MCF 10A (cell line): ENCODE results near the gene KCTD13. TPM values are rescaled to one million over a fixed set of nuclear protein-coding genes. Genes with fewer than 3 reads are reported as not detected.

Source experiments
- BruUV-seq: library from RNA; stranded (reverse); fragments of 400-500 nt; replicated peaks from 2 replicates; lab custom pipeline; 2021; lab: Mats Ljungman, UMichigan
- CTCF ChIA-PET: fragments of 300-600 bp; sonication (Branson Sonifier 250); formaldehyde crosslinking; extraction: SDS; loops from one replicate; lab custom pipeline; 2021; ENCODE audit warnings: antibody characterized with exemption, inconsistent platforms; lab: Yijun Ruan, JAX
- POLR2A ChIA-PET: fragments of 300-600, 350-650 bp; sonication (Branson Sonifier 250); formaldehyde crosslinking; extraction: SDS; loops from one replicate; lab custom pipeline; 2020; ENCODE audit warnings: antibody characterized with exemption, inconsistent platforms; lab: Yijun Ruan, JAX
- DNase-seq: peaks from one replicate; pipeline ENCODE4 v3.0.0-alpha.2; 2018; ENCODE audit not compliant: unreplicated experiment
- H3K27ac Mint-ChIP-seq: one replicate; pipeline ENCODE4 v1.8.0; 2022; ENCODE audit warnings: mild to moderate bottlenecking, low read depth, mixed read lengths; ENCODE audit not compliant: unreplicated experiment
- H3K27me3 Mint-ChIP-seq: one replicate; pipeline ENCODE4 v1.8.0; 2022; ENCODE audit warnings: mixed read lengths; ENCODE audit not compliant: insufficient read depth, unreplicated experiment
- H3K36me3 Mint-ChIP-seq: one replicate; pipeline ENCODE4 v1.8.0; 2022; ENCODE audit warnings: mild to moderate bottlenecking, moderate library complexity, mixed read lengths; ENCODE audit not compliant: insufficient read depth, unreplicated experiment
- H3K4me1 Mint-ChIP-seq: one replicate; pipeline ENCODE4 v1.8.0; 2022; ENCODE audit warnings: mixed read lengths; ENCODE audit not compliant: insufficient read depth, unreplicated experiment
- H3K4me3 Mint-ChIP-seq: one replicate; pipeline ENCODE4 v1.8.0; 2022; ENCODE audit warnings: mild to moderate bottlenecking, moderate library complexity, mixed read lengths; ENCODE audit not compliant: unreplicated experiment
- H3K9me3 Mint-ChIP-seq: one replicate; pipeline ENCODE4 v1.8.0; 2022; ENCODE audit warnings: mixed read lengths; ENCODE audit not compliant: unreplicated experiment
- intact Hi-C: fragments of 100-400 bp; cut with micrococcal nuclease; formaldehyde crosslinking; loops from 2 replicates; pipeline ENCODE4 v1.14.1; 2022
- total RNA-seq: library from RNA; stranded (reverse); gene quantifications from 2 replicates; pipeline ENCODE4 v1.2.3, GENCODE V29; 2022
- TF ChIP-seq, protein P1 (sequence below): fragments of 200-600 bp; IDR thresholded peaks from one replicate; pipeline ENCODE4 v1.8.0; 2022; ENCODE audit warnings: antibody characterized with exemption, mild to moderate bottlenecking; ENCODE audit not compliant: unreplicated experiment

The KCTD13 gene
- total RNA-seq, 1 experiment from 2014 or later = 38.9 TPM

DNA sequence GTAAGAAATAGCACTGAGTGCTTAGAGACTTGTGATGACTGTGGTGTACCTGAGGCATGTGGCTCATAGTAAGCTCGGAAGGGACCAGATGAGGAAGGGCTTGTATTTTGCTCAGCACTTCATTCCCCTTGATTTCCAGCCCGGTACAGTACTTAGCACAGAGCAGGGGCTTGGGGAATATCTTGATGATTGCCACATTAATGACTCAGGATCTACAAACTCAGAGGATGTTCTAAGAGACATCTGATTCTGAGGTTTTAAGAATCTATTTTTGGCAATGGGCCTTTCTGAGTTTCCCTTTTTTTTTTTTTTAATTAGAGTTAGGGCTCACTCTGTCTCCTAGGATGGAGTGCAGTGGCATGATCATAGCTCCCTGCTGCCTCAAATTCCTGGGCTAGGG lies 16.6 kb downstream of the KCTD13 start:
- intact Hi-C loops = no loop called here
- Mint-ChIP-seq H3K27me3 (no peaks in the 10 kb centered on the region), H3K4me1 (no peaks in the 10 kb centered on the region), H3K9me3 (no peaks in the 10 kb centered on the region), H3K36me3 (peaks cover 27% of the 10 kb centered on the region), H3K27ac (no peak overlapping the region), H3K4me3 (no peak overlapping the region)
- ChIA-PET CTCF (interaction anchor here (0.6 kb wide), 1 partner anchor 61 kb away, joined by 4 read pairs; no protein-coding TSS in a partner anchor), POLR2A (interaction anchor here (1.2 to 2.4 kb wide), 2 partner anchors 9 to 87 kb away, joined by 4 to 11 read pairs; partner anchors contain the start of genes ASPHD1 and INO80E)
- no peak for DNase-seq
- no TSS peak for BruUV-seq
- TF ChIP-seq, protein P1, sequence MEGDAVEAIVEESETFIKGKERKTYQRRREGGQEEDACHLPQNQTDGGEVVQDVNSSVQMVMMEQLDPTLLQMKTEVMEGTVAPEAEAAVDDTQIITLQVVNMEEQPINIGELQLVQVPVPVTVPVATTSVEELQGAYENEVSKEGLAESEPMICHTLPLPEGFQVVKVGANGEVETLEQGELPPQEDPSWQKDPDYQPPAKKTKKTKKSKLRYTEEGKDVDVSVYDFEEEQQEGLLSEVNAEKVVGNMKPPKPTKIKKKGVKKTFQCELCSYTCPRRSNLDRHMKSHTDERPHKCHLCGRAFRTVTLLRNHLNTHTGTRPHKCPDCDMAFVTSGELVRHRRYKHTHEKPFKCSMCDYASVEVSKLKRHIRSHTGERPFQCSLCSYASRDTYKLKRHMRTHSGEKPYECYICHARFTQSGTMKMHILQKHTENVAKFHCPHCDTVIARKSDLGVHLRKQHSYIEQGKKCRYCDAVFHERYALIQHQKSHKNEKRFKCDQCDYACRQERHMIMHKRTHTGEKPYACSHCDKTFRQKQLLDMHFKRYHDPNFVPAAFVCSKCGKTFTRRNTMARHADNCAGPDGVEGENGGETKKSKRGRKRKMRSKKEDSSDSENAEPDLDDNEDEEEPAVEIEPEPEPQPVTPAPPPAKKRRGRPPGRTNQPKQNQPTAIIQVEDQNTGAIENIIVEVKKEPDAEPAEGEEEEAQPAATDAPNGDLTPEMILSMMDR = no peak

DNA sequence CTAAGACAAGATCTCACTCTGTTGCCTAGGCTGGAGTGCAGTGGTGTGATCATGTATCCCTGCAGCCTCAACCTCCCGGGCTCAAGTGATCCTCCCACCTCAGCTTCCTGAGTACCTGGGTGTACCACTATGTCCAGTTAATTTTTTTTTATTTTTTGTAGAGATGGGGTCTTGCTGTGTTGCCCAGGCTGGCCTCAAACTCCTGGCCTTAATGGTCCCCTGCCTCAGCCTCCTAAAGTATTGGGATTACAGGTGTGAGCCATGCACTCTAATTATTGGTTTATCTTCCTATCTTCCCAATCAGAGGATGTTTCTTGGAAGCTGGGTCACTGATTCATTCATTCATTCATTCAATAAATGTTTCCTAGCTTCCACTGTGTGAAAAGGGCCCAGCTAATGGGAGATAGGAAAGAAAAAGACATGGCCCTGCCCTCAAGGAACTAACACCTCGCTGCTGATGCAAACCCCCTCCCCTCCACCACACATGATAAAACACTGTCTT lies 17.3 kb downstream of the KCTD13 start:
- no TSS peak for BruUV-seq
- ChIA-PET POLR2A (interaction anchor here (0.6 to 2.4 kb wide), 4 partner anchors 8 to 87 kb away, joined by 3 to 11 read pairs (median 4); partner anchors contain the start of genes ASPHD1, INO80E and TAOK2), CTCF (no interaction called here)

DNA sequence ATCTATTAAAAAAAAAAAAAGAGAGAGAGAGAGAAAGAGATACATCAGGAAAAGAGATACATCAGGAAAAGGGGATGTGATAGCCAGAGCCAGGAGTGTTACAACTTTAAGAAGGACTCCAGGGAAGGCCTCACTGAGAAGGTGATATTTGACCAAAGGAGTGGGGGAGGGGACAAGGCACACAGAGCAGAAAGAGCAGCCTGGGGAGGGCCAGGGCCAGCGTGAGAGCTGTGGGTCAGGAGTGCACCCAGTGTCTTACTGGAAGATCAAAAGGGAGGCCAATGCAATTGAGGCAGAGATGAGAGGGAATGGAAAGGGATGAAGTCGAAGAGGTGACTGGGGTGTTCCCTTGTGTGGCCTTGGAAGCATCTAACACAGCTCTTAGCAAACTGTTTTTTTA lies 18.1 kb downstream of the KCTD13 start:
- Mint-ChIP-seq H3K4me3 (no peak overlapping the region), H3K27ac (no peak overlapping the region), H3K4me1 (no peaks in the 10 kb centered on the region), H3K36me3 (peaks cover 21% of the 10 kb centered on the region), H3K9me3 (no peaks in the 10 kb centered on the region), H3K27me3 (no peaks in the 10 kb centered on the region)
- TF ChIP-seq, protein P1 = no peak
- CTCF ChIA-PET = no interaction called here
- POLR2A ChIA-PET = interaction anchor here (0.6 to 1.1 kb wide), 2 partner anchors 9 to 65 kb away, joined by 3 read pairs; partner anchors contain the start of gene TAOK2
- BruUV-seq = no TSS peak
- no peak for DNase-seq
- intact Hi-C loops = no loop called here

More for the DNA sequence above, 17.3 kb downstream of the KCTD13 start:
- DNase-seq = no peak
- Mint-ChIP-seq H3K36me3 (peaks cover 23% of the 10 kb centered on the region), H3K9me3 (no peaks in the 10 kb centered on the region), H3K4me3 (no peak overlapping the region), H3K27me3 (no peaks in the 10 kb centered on the region), H3K27ac (no peak overlapping the region), H3K4me1 (no peaks in the 10 kb centered on the region)
- TF ChIP-seq, protein P1 = no peak
- intact Hi-C loops = no loop called here

DNA sequence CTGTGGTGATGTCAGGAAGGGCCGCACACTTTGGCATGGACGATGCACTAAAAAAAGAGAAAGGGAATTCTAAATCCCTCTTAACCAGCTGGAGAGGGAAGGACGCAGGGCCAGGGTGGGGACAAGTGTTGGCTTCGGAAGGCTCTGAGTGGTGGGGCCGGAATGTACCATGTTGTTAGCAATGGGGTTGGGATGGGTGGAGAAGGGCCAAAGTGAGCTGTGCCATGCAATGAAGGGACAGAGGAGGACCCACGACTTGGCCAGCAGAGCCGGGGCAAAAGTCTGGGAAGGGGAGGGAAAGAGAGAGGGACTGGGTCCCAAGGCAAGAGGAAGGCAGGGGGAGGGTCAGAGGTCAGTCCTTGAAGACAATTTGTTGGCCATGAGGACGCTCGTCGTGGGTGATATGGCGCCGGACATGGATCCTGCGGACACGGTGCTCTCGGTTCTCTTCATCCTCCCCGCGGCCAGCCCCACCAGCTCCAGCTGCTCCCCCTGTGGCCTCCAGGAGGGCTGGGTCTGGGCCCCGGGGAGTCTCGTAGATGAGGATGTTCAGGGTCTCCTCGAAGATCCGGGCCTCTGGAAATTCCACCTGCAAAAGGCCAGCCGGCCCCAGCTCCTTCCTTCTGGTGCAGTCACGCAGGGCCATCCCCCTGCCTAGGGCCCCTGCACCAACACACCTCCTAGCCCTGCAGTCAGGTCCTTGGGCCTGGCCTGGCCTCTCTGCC lies 19.3 kb downstream of the KCTD13 start:
- no peak overlapping the region for H3K27ac Mint-ChIP-seq
- peaks cover 12% of the 10 kb centered on the region for H3K36me3 Mint-ChIP-seq
- ChIA-PET POLR2A (interaction anchor here (1.1 to 1.2 kb wide), 2 partner anchors 10 to 15 kb away, joined by 4 read pairs; no protein-coding TSS in a partner anchor), CTCF (no interaction called here)
- intact Hi-C loops = no loop called here
- H3K9me3 Mint-ChIP-seq = no peaks in the 10 kb centered on the region
- TF ChIP-seq, protein P1 = no peak
- H3K27me3 Mint-ChIP-seq = no peaks in the 10 kb centered on the region
- DNase-seq = no peak
- BruUV-seq = no TSS peak
- no peaks in the 10 kb centered on the region for H3K4me1 Mint-ChIP-seq
- no peak overlapping the region for H3K4me3 Mint-ChIP-seq
